HCT116 (cell line): ENCODE data around the gene TSACC. TPM values are rescaled to one million over a fixed set of nuclear protein-coding genes. Genes with fewer than 3 reads are reported as not detected.

Experiments
- ATAC-seq: fragments of 200-7000 bp; cut with Tn5 transposase; 2 replicates; pipeline ENCODE4 v1.9.1; 2020; ENCODE audit warnings: mild to moderate bottlenecking, moderate library complexity
- BruUV-seq: library from RNA; stranded (reverse); fragments of 400-500 nt; replicated peaks from 2 replicates; lab custom pipeline; 2021; lab: Mats Ljungman, UMichigan
- CTCF ChIA-PET: fragments of 300-600 bp; sonication (Branson Sonifier 250); formaldehyde crosslinking; loops from one replicate; lab custom pipeline; 2021; ENCODE audit warnings: antibody characterized with exemption; lab: Charles Lee
- POLR2A ChIA-PET: fragments of 300-600, 350-600 bp; sonication (Branson Sonifier 250); formaldehyde crosslinking; loops from one replicate; lab custom pipeline; 2021; ENCODE audit warnings: antibody characterized with exemption; lab: Charles Lee
- RAD21 ChIA-PET, 2 experiments: fragments of 300-600 bp; sonication (Branson Sonifier 250); formaldehyde crosslinking; loops; one replicate each; lab custom pipeline; 2023; ENCODE audit warnings: low total read pairs in 2 of 2; ENCODE audit not compliant: uncharacterized antibody in 2 of 2, unreplicated experiment in 2 of 2, low non-redundant PET in 1 of 2; lab: Charles Lee
- DNase-seq: peaks from one replicate; pipeline ENCODE4 v3.0.0-alpha.2; 2010; ENCODE audit warnings: low read depth, low spot score
- H2AFZ ChIP-seq: fragments of 200-600 bp; shearing (Covaris generic), sonication (generic); 2 replicates; pipeline ENCODE4 v1.6.1; 2017; ENCODE audit warnings: low read depth, mixed run types, mixed read lengths, antibody characterized with exemption, low read length; ENCODE audit not compliant: poor library complexity, severe bottlenecking
- H3K27ac ChIP-seq: 2 replicates; pipeline ENCODE4 v1.5.1; 2012; ENCODE audit warnings: low read depth, low read length
- H3K27me3 ChIP-seq: fragments of 200-600 bp; sonication (generic); 2 replicates; pipeline ENCODE4 v1.6.1; 2016; ENCODE audit warnings: mixed run types, low read length, mixed read lengths; ENCODE audit not compliant: insufficient read depth
- H3K36me3 ChIP-seq, 2 experiments: fragments of 200-500 bp in 1 of 2; fragments of 200-600 bp in 1 of 2; sonication (Bioruptor generic) in 1 of 2; sonication (generic) in 1 of 2; 2 replicates each; pipeline versions ENCODE4 v1.5.1 to v1.6.1; 2014 to 2016; ENCODE audit warnings: low read length in 2 of 2, inconsistent platforms in 1 of 2, mixed read lengths in 1 of 2, mixed run types in 1 of 2; ENCODE audit not compliant: insufficient read depth in 2 of 2, control insufficient read depth in 1 of 2
- H3K4me1 ChIP-seq, 2 experiments: fragments of 200-600 bp in 1 of 2; sonication (generic) in 1 of 2; 2 replicates each; pipeline versions ENCODE4 v1.5.1 to v1.6.1; 2012 to 2017; ENCODE audit warnings: low read length in 2 of 2, inconsistent platforms in 1 of 2, mild to moderate bottlenecking in 1 of 2, mixed read lengths in 1 of 2, mixed run types in 1 of 2, moderate library complexity in 1 of 2; ENCODE audit not compliant: insufficient read depth in 2 of 2, control insufficient read depth in 1 of 2
- H3K4me2 ChIP-seq: fragments of 200-600 bp; sonication (generic); 2 replicates; pipeline ENCODE4 v1.6.1; 2017; ENCODE audit warnings: mixed run types, low read length, mixed read lengths
- H3K4me3 ChIP-seq, 2 experiments: fragments of 200-600 bp in 1 of 2; sonication (generic) in 1 of 2; replicated peaks in 1 of 2; 2 replicates each; pipeline ENCODE4 v1.5.1; 2011 to 2016; ENCODE audit warnings: low read length in 2 of 2, control low read depth in 1 of 2, low read depth in 1 of 2, mild to moderate bottlenecking in 1 of 2, mixed read lengths in 1 of 2, mixed run types in 1 of 2
- H3K79me2 ChIP-seq: fragments of 200-600 bp; sonication (generic); 2 replicates; pipeline ENCODE4 v1.6.1; 2017; ENCODE audit warnings: mild to moderate bottlenecking, mixed run types, low read length, moderate library complexity, mixed read lengths; ENCODE audit not compliant: insufficient read depth
- H3K9ac ChIP-seq: fragments of 200-600 bp; sonication (generic); 2 replicates; pipeline ENCODE4 v1.6.1; 2016; ENCODE audit warnings: low read length, mixed read lengths
- H3K9me2 ChIP-seq: fragments of 200-600 bp; sonication (generic), shearing (Covaris generic); 2 replicates; pipeline ENCODE4 v1.6.1; 2017; ENCODE audit warnings: mixed run types, mild to moderate bottlenecking, moderate library complexity; ENCODE audit not compliant: insufficient read depth
- H3K9me3 ChIP-seq, 2 experiments: fragments of 200-500 bp in 1 of 2; fragments of 200-600 bp in 1 of 2; sonication (Bioruptor generic) in 1 of 2; sonication (generic) in 1 of 2; 2 replicates each; pipeline ENCODE4 v1.6.1; 2014 to 2017; ENCODE audit warnings: low read length in 2 of 2, mixed read lengths in 2 of 2, inconsistent platforms in 1 of 2, low read depth in 1 of 2, mild to moderate bottlenecking in 1 of 2, mixed run types in 1 of 2, moderate library complexity in 1 of 2; ENCODE audit not compliant: control insufficient read depth in 1 of 2, insufficient read depth in 1 of 2
- H4K20me1 ChIP-seq: fragments of 200-600 bp; sonication (generic), shearing (Covaris generic); 2 replicates; pipeline ENCODE4 v1.6.1; 2017; ENCODE audit warnings: mixed run types, mild to moderate bottlenecking, moderate library complexity; ENCODE audit not compliant: insufficient read depth
- ATF3 ChIP-seq: IDR thresholded peaks from 2 replicates; pipeline ENCODE4 v1.6.1; 2012
- CEBPB ChIP-seq: IDR thresholded peaks from 2 replicates; pipeline ENCODE4 v1.6.1; 2012; ENCODE audit warnings: low read depth
- ELF1 ChIP-seq: IDR thresholded peaks from 2 replicates; pipeline ENCODE4 v1.6.1; 2012; ENCODE audit warnings: low read depth, borderline replicate concordance
- EZH2phosphoT487 ChIP-seq: fragments of 200-600 bp; IDR thresholded peaks from 2 replicates; pipeline ENCODE4 v1.6.1; 2018; ENCODE audit warnings: antibody characterized with exemption, borderline replicate concordance
- FOSL1 ChIP-seq: IDR thresholded peaks from 2 replicates; pipeline ENCODE4 v1.6.1; 2012; ENCODE audit warnings: low read depth
- JUND ChIP-seq: IDR thresholded peaks from 2 replicates; pipeline ENCODE4 v1.6.1; 2012
- MAX ChIP-seq: IDR thresholded peaks from 2 replicates; pipeline ENCODE4 v1.6.1; 2012
- RAD21 ChIP-seq: IDR thresholded peaks from 2 replicates; pipeline ENCODE4 v1.6.1; 2012; ENCODE audit warnings: low read depth, mild to moderate bottlenecking
- SIN3A ChIP-seq: IDR thresholded peaks from 2 replicates; pipeline ENCODE4 v1.6.1; 2012; ENCODE audit warnings: low read depth
- SP1 ChIP-seq: IDR thresholded peaks from 2 replicates; pipeline ENCODE4 v1.6.1; 2012; ENCODE audit warnings: low read depth
- SRF ChIP-seq: IDR thresholded peaks from 2 replicates; pipeline ENCODE4 v1.6.1; 2012; ENCODE audit warnings: low read depth
- YY1 ChIP-seq: IDR thresholded peaks from 2 replicates; pipeline ENCODE4 v1.6.1; 2011; ENCODE audit warnings: low read length, low read depth, moderate library complexity, mild to moderate bottlenecking; ENCODE audit not compliant: insufficient replicate concordance; ENCODE audit errors: extremely low read depth
- ZBTB33 ChIP-seq: IDR thresholded peaks from 2 replicates; pipeline ENCODE4 v1.6.1; 2011; ENCODE audit warnings: mild to moderate bottlenecking, low read length, moderate library complexity; ENCODE audit not compliant: insufficient replicate concordance; ENCODE audit errors: extremely low read depth
- ZFX ChIP-seq: fragments of 450-650 bp; IDR thresholded peaks from 2 replicates; pipeline ENCODE4 v1.6.1; 2017
- ZNF274 ChIP-seq: fragments of 200-500 bp; sonication (Bioruptor generic); IDR thresholded peaks from 2 replicates; pipeline ENCODE4 v1.6.1; 2014; ENCODE audit warnings: mild to moderate bottlenecking, low read depth, low read length, inconsistent platforms
- intact Hi-C: fragments of 100-400 bp; cut with micrococcal nuclease; formaldehyde crosslinking; loops from 2 replicates; pipeline ENCODE4 v1.10.0; 2022
- total RNA-seq: library from RNA; stranded (reverse); gene quantifications from one replicate; pipeline ENCODE4 v1.2.1, GENCODE V29; 2021; ENCODE audit not compliant: unreplicated experiment

Gene TSACC
- total RNA-seq, 1 experiment from 2014 or later, result 1.0 TPM

- intact Hi-C loops, result no loop called here
- Histone ChIP-seq H4K20me1 (no peaks in the 10 kb centered on the region), H3K9me3 (no peaks in the 10 kb centered on the region), H3K9ac (no peak overlapping the region), H3K27me3 (no peaks in the 10 kb centered on the region), H3K27ac (no peak overlapping the region), H3K4me3 (no peak overlapping the region), H3K4me2 (no peak overlapping the region), H2AFZ (no peak overlapping the region), H3K9me2 (no peaks in the 10 kb centered on the region), H3K36me3 (no peaks in the 10 kb centered on the region), H3K79me2 (no peaks in the 10 kb centered on the region), H3K4me1 (peaks cover 0 to 22% of the 10 kb centered on the region in 2 experiments; a peak in 2 of 4 replicates)
- RAD21 ChIA-PET, result no interaction called here
- ATAC-seq (no peak), DNase-seq (no peak)
- POLR2A ChIA-PET, result no interaction called here
- no peak for TF ChIP-seq YY1
- no peak for TF ChIP-seq EZH2phosphoT487
- TF ChIP-seq ZFX, result no peak
- TF ChIP-seq CEBPB, result no peak
- TF ChIP-seq RAD21, result no peak
- TF ChIP-seq SRF, result no peak
- no TSS peak for BruUV-seq
- CTCF ChIA-PET, result no interaction called here
Measured at GRCh38 chr1:156391701-156392100, 53.4 kb downstream of the TSACC start.

- no peak for DNase-seq
- Histone ChIP-seq H3K36me3 (no peaks in the 10 kb centered on the region), H3K9ac (no peak overlapping the region), H3K27me3 (no peaks in the 10 kb centered on the region), H3K4me2 (no peak overlapping the region), H2AFZ (no peak overlapping the region), H3K9me3 (no peaks in the 10 kb centered on the region), H3K27ac (no peak overlapping the region), H4K20me1 (no peaks in the 10 kb centered on the region), H3K4me3 (no peak overlapping the region), H3K4me1 (peaks cover under 1 to 30% of the 10 kb centered on the region in 2 experiments; a peak in 3 of 4 replicates), H3K79me2 (no peaks in the 10 kb centered on the region), H3K9me2 (no peaks in the 10 kb centered on the region)
- no TSS peak for BruUV-seq
- ChIA-PET RAD21 (no interaction called here), CTCF (no interaction called here), POLR2A (no interaction called here)
- intact Hi-C loops, result no loop called here
- no peak for TF ChIP-seq ATF3
- no peak for TF ChIP-seq SRF
- no peak for TF ChIP-seq CEBPB
- TF ChIP-seq ZNF274, result no peak
- no peak for TF ChIP-seq SIN3A
- TF ChIP-seq ELF1, result no peak
- no peak for TF ChIP-seq YY1
- no peak for TF ChIP-seq MAX
- TF ChIP-seq RAD21, result no peak
- TF ChIP-seq SP1, result no peak
- TF ChIP-seq ZBTB33, result no peak
- TF ChIP-seq FOSL1, result no peak
- TF ChIP-seq JUND, result no peak
- ATAC-seq, result no peak
Measured at GRCh38 chr1:156392452-156392853, 54.1 kb downstream of the TSACC start.
